Gastroesophageal sphincter (tissue), 4 donors: Measurements from ENCODE around the gene NEUROG3. TPM values are rescaled to one million over a fixed set of nuclear protein-coding genes. Genes with fewer than 3 reads are reported as not detected.
"Not testable (repeated sequence)": the region's sequence is repeated elsewhere in the genome, so short reads cannot be mapped to it uniquely, and the experiment has no call there.

ENCODE experiments used
- ATAC-seq: fragments of 150-250 bp; one replicate; pipeline ENCODE4 v1.9.1; 2016; ENCODE audit warnings: mild to moderate bottlenecking, moderate library complexity
- H3K27ac ChIP-seq, 4 donors: fragments of 200-600 bp; sonication (generic) in 3 of 4; 1 replicate in 3 of 4; 2 replicates in 1 of 4; pipeline ENCODE4 v1.5.1; 2016 to 2019
- H3K27me3 ChIP-seq: fragments of 200-600 bp; sonication (generic); one replicate; pipeline ENCODE4 v1.5.1; 2019
- H3K36me3 ChIP-seq, 2 donors: fragments of 200-600 bp; sonication (generic); one replicate each; pipeline ENCODE4 v1.5.1; 2019; ENCODE audit warnings: control low read depth in 1 of 2
- H3K4me1 ChIP-seq, 3 donors: fragments of 200-600 bp; sonication (generic); 1 replicate in 2 of 3; 2 replicates in 1 of 3; pipeline ENCODE4 v1.5.1; 2016 to 2019; ENCODE audit warnings: control low read depth in 2 of 3
- H3K4me3 ChIP-seq, 2 donors: fragments of 200-600 bp; sonication (generic); one replicate each; pipeline ENCODE4 v1.5.1; 2019; ENCODE audit warnings: mild to moderate bottlenecking in 1 of 2, moderate library complexity in 1 of 2
- H3K9me3 ChIP-seq, 3 donors: fragments of 200-600 bp; sonication (generic); one replicate each; pipeline ENCODE4 v1.5.1; 2017 to 2019; ENCODE audit warnings: control low read depth in 2 of 3
- CTCF ChIP-seq, 4 experiments: fragments of 200-600 bp in 2 of 4; fragments of 450-650 bp in 2 of 4; sonication (generic) in 1 of 4; IDR thresholded peaks; one replicate each; pipeline ENCODE4 v1.5.1; 2017 to 2019; ENCODE audit warnings: antibody characterized with exemption in 4 of 4, mild to moderate bottlenecking in 2 of 4, moderate library complexity in 2 of 4
- EP300 ChIP-seq: sonication (generic); formaldehyde crosslinking; IDR thresholded peaks from one replicate; pipeline ENCODE4 v1.6.1; 2017; ENCODE audit warnings: antibody characterized with exemption, mild to moderate bottlenecking
- POLR2A ChIP-seq, 2 donors: fragments of 450-650 bp; IDR thresholded peaks; one replicate each; pipeline ENCODE4 v1.6.1; 2017; ENCODE audit warnings: antibody characterized with exemption in 2 of 2, mild to moderate bottlenecking in 2 of 2, moderate library complexity in 1 of 2
- POLR2AphosphoS5 ChIP-seq: sonication (generic); formaldehyde crosslinking; IDR thresholded peaks from one replicate; pipeline ENCODE4 v1.6.1; 2017; ENCODE audit warnings: antibody characterized with exemption
- WGBS, 2 donors: methylation state at CpG; one replicate each; pipeline ENCODE4 v1.1.5; 2018; ENCODE audit warnings: low coverage in 1 of 2; 5-methylcytosine and 5-hydroxymethylcytosine counted together
- total RNA-seq, 4 donors: library from RNA; depleted of rRNA; stranded (reverse); fragments of >200 nt; gene quantifications; one replicate each; pipeline ENCODE4 v1.1.0, GENCODE V29; 2016

NEUROG3 gene
- total RNA-seq, 4 donors from 2014 or later = 0.54 TPM; not detected in 3

- H3K27me3 ChIP-seq = no peaks in the 10 kb centered on the region
- no peak overlapping the region for H3K4me3 ChIP-seq
- TF ChIP-seq CTCF (IDR thresholded peaks at IDR 0.05) (no peak), EP300 (no peak), POLR2AphosphoS5 (no peak), POLR2A (IDR thresholded peaks at IDR 0.05) (no peak)
- H3K36me3 ChIP-seq = peaks cover 0 to 6% of the 10 kb centered on the region in 2 donors
- H3K4me1 ChIP-seq = no peaks in the 10 kb centered on the region
- peaks cover 0 to 13% (median 0%) of the 10 kb centered on the region in 3 donors for H3K9me3 ChIP-seq
- no CpG with 5 or more reads among the region's 2 CpGs for WGBS, 2 donors
- no peak for ATAC-seq
- no peak overlapping the region for H3K27ac ChIP-seq
Observed at GRCh38 chr10:69541463-69541862, 31.8 kb downstream of the NEUROG3 start.

GRCh38 chr10:69538461-69538860 lies 34.8 kb downstream of the NEUROG3 start:
- H3K36me3 ChIP-seq = peaks cover 0 to 5% of the 10 kb centered on the region in 2 donors
- TF ChIP-seq POLR2AphosphoS5 (no peak), EP300 (no peak), CTCF (IDR thresholded peaks at IDR 0.05) (no peak), POLR2A (IDR thresholded peaks at IDR 0.05) (no peak)
- 67% methylated on average over 1 of the region's 3 CpGs; no CpG with 5 or more reads in 1 of the 2 donors for WGBS, 2 donors
- H3K4me1 ChIP-seq = no peaks in the 10 kb centered on the region
- peaks cover 0 to 13% (median 0%) of the 10 kb centered on the region in 3 donors for H3K9me3 ChIP-seq
- ATAC-seq = no peak
- no peak overlapping the region for H3K27ac ChIP-seq
- H3K27me3 ChIP-seq = no peaks in the 10 kb centered on the region
- H3K4me3 ChIP-seq = no peak overlapping the region

- no peaks in the 10 kb centered on the region for H3K4me1 ChIP-seq
- H3K27ac ChIP-seq = no peak overlapping the region
- peaks cover 0 to 13% (median 0%) of the 10 kb centered on the region in 3 donors for H3K9me3 ChIP-seq
- TF ChIP-seq POLR2A (IDR thresholded peaks at IDR 0.05) (no peak), EP300 (no peak), POLR2AphosphoS5 (no peak), CTCF (IDR thresholded peaks at IDR 0.05) (no peak)
- no peaks in the 10 kb centered on the region for H3K36me3 ChIP-seq
- H3K4me3 ChIP-seq = no peak overlapping the region
- ATAC-seq = no peak
- no peaks in the 10 kb centered on the region for H3K27me3 ChIP-seq
- 87 to 90% methylated on average over 4 to 6 of the region's 6 CpGs for WGBS, 2 donors
Observed at GRCh38 chr10:69537449-69537848, 35.8 kb downstream of the NEUROG3 start.

GRCh38 chr10:69536521-69536920 lies 36.7 kb downstream of the NEUROG3 start:
- ATAC-seq, H3K4me3 ChIP-seq, H3K9me3 ChIP-seq, H3K36me3 ChIP-seq, H3K27me3 ChIP-seq, H3K4me1 ChIP-seq, H3K27ac ChIP-seq: not testable (repeated sequence)
- WGBS, 2 donors = 83 to 91% methylated on average over 2 to 4 of the region's 11 CpGs

GRCh38 chr10:69533658-69534057 lies 39.6 kb downstream of the NEUROG3 start:
- no peak for ATAC-seq
- Histone ChIP-seq H3K9me3 (no peaks in the 10 kb centered on the region), H3K36me3 (peaks cover 0 to 11% of the 10 kb centered on the region in 2 donors), H3K27me3 (no peaks in the 10 kb centered on the region), H3K4me3 (no peak overlapping the region), H3K27ac (no peak overlapping the region), H3K4me1 (no peaks in the 10 kb centered on the region)
- TF ChIP-seq POLR2AphosphoS5 = no peak
- no peak for TF ChIP-seq CTCF (IDR thresholded peaks at IDR 0.05)
- no peak for TF ChIP-seq EP300
- no peak for TF ChIP-seq POLR2A (IDR thresholded peaks at IDR 0.05)
- WGBS, 2 donors = 65 to 81% methylated on average over 3 of the region's 3 CpGs
